HG03520 (cell line): ENCODE data around the gene DISC1.
"Not testable (repeated sequence)": the region's sequence is repeated elsewhere in the genome, so short reads cannot be mapped to it uniquely, and the experiment has no call there.

Source experiments
- ATAC-seq: cut with Tn5 transposase; IDR thresholded peaks from one replicate; pipeline ENCODE4 v1.9.1; 2021; ENCODE audit warnings: mild to moderate bottlenecking, moderate library complexity; ENCODE audit not compliant: unreplicated experiment

Gene DISC1

DNA sequence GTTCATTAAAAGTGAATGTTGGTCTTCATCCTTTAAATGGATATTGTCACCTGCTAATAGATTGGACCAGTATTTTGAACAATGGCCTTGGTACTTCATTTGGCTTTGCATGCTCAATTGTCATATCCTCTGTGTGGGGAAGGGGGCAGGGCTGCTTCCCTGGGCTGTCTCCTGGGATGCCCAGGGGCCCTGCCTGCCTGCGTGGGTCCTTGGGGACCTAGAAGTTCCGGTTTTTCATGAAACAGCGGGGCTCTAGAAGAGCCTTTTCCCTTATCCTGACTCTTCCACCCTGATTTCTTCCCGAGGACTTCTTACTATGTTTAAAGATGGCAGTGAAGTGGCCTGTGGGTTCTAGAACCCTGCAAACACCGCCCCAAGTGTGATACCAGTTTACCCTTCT is 97.5 kb downstream of the DISC1 start:
- no peak for ATAC-seq

- no peak for ATAC-seq
Observed at GRCh38 chr1:231724876-231725647, 98.5 kb downstream of the DISC1 start.

DNA sequence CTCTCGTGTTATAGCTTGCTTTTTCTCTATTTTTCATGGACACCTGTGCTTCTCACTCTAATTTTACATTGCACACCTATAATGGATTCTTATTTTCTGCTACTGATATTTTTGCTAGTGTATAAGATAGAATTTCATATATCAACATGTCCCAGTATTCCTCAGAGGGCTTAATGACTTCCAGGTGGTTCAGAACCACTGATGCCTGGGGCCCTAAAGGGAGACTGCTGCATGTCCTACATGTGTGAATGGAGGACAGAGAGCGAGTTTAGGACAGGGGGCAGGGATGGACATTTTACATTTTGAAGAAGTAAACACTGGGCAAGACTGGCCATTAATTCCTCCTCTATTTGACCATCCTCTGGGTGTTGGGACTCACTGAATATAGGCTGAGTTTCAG is 100.6 kb downstream of the DISC1 start:
- ATAC-seq, result no peak

DNA sequence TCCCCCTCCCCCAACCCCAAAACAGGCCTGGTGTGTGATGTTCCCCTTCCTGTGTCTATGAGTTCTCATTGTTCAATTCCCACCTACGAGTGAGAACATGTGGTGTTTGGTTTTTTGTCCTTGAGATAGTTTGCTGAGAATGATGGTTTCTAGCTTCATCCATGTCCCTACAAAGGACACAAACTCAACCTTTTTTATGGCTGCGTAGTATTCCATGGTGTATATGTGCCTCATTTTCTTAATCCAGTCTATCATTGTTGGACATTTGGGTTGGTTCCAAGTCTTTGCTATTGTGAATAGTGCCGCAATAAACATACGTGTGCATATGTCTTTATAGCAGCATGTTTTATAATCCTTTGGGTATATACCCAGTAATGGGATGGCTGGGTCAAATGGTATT is 102.4 kb downstream of the DISC1 start:
- ATAC-seq, result not testable (repeated sequence)

DNA sequence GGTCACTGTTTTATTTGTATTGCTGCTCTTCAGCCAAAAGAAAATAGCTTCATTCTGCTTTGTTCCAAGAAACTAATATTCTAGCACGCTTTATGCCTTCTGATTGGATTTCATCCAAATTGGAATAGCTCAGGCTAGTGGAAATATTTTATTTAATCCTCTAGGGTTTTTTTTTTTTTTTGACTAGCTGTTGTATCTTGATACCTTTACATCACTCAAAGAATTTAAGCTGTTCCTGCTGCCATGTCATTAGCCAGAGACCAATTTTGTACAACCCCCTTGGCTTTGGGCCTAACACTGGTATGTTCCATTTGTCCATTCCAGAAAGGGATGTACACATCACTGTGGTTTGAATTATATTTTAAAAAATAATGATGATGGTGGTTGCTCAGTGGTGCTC is 103.0 kb downstream of the DISC1 start:
- no peak for ATAC-seq

GRCh38 chr1:231731268-231731667 is 104.7 kb downstream of the DISC1 start:
- no peak for ATAC-seq

DNA sequence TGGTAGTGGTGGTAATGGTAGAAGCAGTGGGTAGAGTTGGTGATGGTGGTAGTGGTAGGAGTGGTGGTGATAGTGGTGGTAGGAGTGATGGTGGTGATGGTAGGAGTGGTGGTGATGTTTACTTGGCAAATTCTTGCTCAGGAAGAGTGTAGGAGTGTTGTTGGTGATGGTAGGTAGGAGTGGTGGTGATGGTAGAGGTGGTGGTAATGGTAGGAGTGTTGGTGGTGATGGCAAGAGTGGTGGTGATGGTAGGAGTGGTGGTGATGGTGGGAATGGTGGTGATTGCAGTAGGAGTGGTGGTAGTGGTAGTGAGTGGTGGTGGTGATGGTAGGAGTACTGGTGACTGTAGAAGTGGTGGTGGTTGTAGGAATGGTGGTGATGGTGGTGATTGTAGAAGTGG is 106.5 kb downstream of the DISC1 start:
- ATAC-seq, result no peak

- no peak for ATAC-seq
Observed at GRCh38 chr1:231733672-231734071, 107.1 kb downstream of the DISC1 start.

DNA sequence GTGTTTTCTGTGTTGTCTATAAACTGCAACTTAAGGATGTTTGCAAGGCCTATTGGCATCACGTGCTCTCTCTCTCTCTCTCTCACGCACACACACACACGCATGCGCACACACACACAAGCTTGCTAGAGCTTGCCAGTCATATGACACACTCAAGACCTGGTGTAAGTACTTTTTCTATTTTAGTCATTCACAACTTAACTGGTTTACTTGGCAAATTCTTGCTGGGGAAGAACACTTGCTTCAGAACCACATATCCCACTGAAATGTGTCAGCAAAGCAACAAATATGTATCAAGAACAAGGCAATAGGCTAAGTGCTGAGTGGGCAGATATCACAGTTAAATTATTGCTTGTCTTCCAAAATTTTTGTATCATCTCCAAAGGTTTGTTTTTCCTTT is 107.8 kb downstream of the DISC1 start:
- ATAC-seq, result no peak

- ATAC-seq, result no peak
Observed at GRCh38 chr1:231735411-231735810, 108.8 kb downstream of the DISC1 start.

DNA sequence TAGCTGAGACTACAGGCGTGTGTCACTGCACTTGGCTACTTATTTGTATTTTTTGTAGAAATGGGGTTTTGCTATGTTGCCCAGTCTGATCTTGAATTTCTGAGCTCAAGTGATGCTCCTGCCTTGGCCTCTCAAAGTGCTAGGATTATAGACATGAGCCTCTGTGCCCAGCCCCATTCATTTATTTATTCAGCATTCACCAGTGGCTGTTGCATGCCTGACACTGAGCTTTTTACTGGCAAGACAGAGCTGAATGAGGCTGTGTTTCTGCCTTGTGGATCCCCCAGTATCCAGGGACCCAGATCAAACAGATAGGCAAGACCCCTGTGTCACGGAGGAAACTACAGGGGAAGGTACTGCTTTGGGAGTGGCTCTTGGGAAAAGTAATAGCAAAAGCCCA is 109.4 kb downstream of the DISC1 start:
- ATAC-seq, result no peak

DNA sequence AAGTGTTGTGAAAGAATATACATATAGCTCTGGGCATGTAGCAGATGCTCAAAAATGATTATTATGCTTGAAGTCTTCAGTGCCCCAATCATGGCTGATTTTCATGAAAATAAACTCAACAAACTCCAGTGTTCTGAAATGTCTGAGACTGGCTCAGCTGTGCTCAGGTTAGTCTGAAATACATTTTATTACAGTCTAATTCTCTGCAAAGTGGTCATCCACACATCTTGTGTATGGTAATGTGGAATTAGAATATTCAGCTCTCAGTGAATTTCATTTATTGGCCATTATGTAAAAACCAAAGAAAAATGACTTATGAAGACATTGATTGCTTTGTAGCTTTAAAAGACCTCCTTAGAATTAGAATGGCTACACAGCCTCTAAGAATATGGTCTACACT is 109.9 kb downstream of the DISC1 start:
- no peak for ATAC-seq

- ATAC-seq, result no peak
Observed at GRCh38 chr1:231738554-231738953, 112.0 kb downstream of the DISC1 start.

DNA sequence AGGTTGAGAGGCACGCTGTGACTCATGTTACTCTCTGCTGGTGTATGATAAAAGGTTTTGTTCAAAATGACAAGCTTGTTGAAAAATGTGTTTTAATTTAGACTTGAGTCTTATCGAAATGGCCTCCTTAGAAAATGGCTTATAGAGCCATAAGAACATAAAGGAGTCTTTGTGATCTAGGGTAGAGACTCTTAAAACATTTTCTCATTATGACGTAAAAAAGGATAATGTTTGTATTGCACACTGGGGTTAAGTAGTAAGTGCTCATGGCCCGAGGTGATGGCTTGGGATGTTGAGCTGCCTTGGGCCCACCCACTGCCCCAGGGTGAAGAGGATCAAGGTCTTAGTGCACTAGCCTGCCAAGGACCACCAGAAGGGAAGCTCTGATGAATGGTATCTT is 117.4 kb downstream of the DISC1 start:
- ATAC-seq, result no peak

- no peak for ATAC-seq
Observed at GRCh38 chr1:231748760-231749415, 122.3 kb downstream of the DISC1 start.

GRCh38 chr1:231750296-231750695 is 123.7 kb downstream of the DISC1 start:
- ATAC-seq, result no peak

DNA sequence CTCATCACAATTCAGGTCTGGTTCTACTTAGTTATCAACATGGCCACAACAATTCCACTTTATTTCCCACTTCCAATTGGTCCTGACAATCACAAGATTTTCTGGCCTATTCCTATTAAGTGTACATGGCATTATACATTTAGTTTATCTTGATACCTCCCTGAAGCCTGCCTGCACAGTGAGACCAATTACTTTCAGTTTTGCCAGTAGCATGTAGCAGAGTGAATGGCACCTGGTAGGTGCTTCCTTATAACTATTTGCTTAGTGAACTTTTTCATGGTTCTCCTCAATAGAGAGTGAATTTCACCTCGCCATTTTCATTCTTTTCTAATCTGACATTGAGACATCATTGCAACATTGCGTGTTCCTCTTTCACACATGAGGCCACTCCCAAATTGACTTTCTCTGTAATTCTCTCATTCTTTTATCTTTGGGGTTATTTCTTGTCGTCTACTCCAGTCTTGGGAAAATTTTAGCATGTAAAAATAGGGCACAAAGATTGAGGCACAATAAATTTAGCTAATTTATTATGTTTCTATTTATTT is 124.3 kb downstream of the DISC1 start:
- ATAC-seq, result no peak

- ATAC-seq, result no peak
Observed at GRCh38 chr1:231751415-231751814, 124.8 kb downstream of the DISC1 start.

GRCh38 chr1:231753313-231753712 is 126.7 kb downstream of the DISC1 start:
- no peak for ATAC-seq

- ATAC-seq, result peak; percentile 32
Observed at GRCh38 chr1:231757101-231757404, 130.5 kb downstream of the DISC1 start.

- no peak for ATAC-seq
Observed at GRCh38 chr1:231757759-231758158, 131.2 kb downstream of the DISC1 start.

GRCh38 chr1:231761252-231761651 is 134.7 kb downstream of the DISC1 start:
- no peak for ATAC-seq
